Gastroesophageal sphincter (tissue), 3 donors: ENCODE measurements around the gene FOXL3.

Source experiments
- POLR2A ChIP-seq, 2 donors: fragments of 450-650 bp; IDR thresholded peaks; one replicate each; pipeline ENCODE4 v1.6.1; 2017; ENCODE audit warnings: antibody characterized with exemption in 2 of 2, mild to moderate bottlenecking in 2 of 2, moderate library complexity in 1 of 2
- POLR2AphosphoS5 ChIP-seq: sonication (generic); formaldehyde crosslinking; IDR thresholded peaks from one replicate; pipeline ENCODE4 v1.6.1; 2017; ENCODE audit warnings: antibody characterized with exemption
- TF ChIP-seq, protein P1 (sequence below), 4 experiments: fragments of 200-600 bp in 2 of 4; fragments of 450-650 bp in 2 of 4; sonication (generic) in 1 of 4; IDR thresholded peaks; one replicate each; pipeline ENCODE4 v1.5.1; 2017 to 2019; ENCODE audit warnings: antibody characterized with exemption in 4 of 4, mild to moderate bottlenecking in 2 of 4, moderate library complexity in 2 of 4

DNA sequence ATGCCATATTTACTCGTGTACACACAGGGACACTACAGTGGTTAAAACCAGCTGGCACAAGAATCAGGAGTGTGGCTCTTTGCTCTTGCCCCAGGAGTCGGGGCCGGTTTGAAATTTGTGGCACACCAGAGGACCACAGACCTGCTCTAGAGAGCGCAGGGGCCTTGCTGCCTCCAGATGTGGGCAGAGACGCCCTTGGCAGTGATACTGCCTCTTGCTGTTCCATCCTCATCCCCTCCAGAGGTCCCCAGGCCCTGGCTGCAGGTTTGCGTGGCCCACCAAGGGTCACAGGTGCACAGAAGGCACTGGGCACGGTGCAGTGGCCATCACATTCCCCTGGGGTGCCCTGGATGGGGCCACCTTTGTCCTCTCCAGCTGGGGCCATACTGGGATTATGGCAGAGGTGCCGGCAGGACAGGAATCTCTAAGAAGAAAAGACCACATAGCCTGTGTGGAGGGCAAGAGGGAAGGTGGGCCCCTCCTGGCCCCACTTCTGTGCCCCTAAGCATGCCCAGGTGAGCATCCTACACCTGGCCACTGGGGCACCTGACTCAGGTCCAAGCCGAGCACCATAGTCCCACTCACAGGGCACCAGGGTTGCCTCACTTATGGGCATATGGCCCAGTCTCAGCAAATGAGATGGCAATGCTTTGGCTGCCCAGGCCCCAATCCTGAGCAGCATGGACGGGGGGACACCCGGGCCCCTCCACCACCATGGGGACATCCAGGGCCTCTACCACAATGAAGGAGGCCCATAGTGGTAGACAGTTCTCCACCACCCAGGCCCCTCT lies 45.6 kb downstream of the FOXL3 start:
- TF ChIP-seq, protein P1, sequence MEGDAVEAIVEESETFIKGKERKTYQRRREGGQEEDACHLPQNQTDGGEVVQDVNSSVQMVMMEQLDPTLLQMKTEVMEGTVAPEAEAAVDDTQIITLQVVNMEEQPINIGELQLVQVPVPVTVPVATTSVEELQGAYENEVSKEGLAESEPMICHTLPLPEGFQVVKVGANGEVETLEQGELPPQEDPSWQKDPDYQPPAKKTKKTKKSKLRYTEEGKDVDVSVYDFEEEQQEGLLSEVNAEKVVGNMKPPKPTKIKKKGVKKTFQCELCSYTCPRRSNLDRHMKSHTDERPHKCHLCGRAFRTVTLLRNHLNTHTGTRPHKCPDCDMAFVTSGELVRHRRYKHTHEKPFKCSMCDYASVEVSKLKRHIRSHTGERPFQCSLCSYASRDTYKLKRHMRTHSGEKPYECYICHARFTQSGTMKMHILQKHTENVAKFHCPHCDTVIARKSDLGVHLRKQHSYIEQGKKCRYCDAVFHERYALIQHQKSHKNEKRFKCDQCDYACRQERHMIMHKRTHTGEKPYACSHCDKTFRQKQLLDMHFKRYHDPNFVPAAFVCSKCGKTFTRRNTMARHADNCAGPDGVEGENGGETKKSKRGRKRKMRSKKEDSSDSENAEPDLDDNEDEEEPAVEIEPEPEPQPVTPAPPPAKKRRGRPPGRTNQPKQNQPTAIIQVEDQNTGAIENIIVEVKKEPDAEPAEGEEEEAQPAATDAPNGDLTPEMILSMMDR (IDR thresholded peaks at IDR 0.05): no peak
- TF ChIP-seq POLR2A (IDR thresholded peaks at IDR 0.05) (no peak), POLR2AphosphoS5 (no peak)
